Breast epithelium (tissue), 3 donors: Measurements from ENCODE around the gene PRKCE.

Experiments used
- CTCF ChIP-seq, 3 donors: fragments of 450-650 bp; IDR thresholded peaks; one replicate each; pipeline ENCODE4 v1.5.1; 2016 to 2017; ENCODE audit warnings: antibody characterized with exemption in 3 of 3, mild to moderate bottlenecking in 3 of 3, moderate library complexity in 3 of 3
- POLR2A ChIP-seq: fragments of 450-650 bp; IDR thresholded peaks from one replicate; pipeline ENCODE4 v1.6.1; 2016; ENCODE audit warnings: antibody characterized with exemption, mild to moderate bottlenecking, moderate library complexity
- POLR2AphosphoS5 ChIP-seq, 3 donors: sonication (generic); formaldehyde crosslinking; IDR thresholded peaks; one replicate each; pipeline ENCODE4 v1.6.1; 2017; ENCODE audit warnings: antibody characterized with exemption in 3 of 3

DNA sequence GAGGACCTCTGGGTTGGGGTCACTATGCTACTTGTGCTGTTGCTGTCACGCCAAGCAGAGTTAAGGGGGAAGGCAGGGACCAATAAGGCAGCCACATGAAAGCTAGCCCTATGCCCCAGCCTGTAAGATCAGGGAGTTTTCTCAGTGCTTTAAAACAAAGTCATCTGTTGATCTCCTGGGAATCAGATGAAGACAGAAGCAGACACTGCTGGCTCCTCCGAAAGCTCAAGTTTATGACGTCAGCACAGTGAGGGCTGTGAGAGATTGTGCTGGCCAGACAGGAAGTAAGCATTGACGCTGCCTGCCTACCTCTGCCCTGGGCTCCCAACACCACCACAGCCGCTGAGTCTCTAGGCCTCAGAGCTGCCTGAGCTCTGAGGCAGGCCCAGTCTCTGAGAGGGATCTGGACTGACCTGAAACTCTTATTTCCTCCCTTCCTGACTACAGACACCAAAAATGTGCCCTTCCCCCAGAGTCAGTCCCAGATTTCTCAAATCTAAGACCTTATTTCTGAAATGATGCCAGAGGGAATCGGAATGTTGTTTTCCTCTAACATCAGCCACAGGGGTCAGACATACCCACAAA lies 527.7 kb downstream of the PRKCE start:
- TF ChIP-seq CTCF (IDR thresholded peaks at IDR 0.05) (no peak), POLR2A (no peak), POLR2AphosphoS5 (IDR thresholded peaks at IDR 0.05) (peak in 1 of 3 donors; percentile 24)
